Parathyroid adenoma (tissue), 2 donors: ENCODE results near the gene PCBP2.
"Not testable (repeated sequence)": the region's sequence is repeated elsewhere in the genome, so short reads cannot be mapped to it uniquely, and the experiment has no call there.

Experiments
- H2AFZ ChIP-seq: fragments of 300-600 bp; sonication (generic); one replicate; pipeline ENCODE4 v1.7.0; 2017; ENCODE audit warnings: antibody characterized with exemption, mild to moderate bottlenecking
- H3K27ac ChIP-seq: fragments of 300-600 bp; sonication (generic); one replicate; pipeline ENCODE4 v1.7.0; 2017
- H3K27me3 ChIP-seq: fragments of 300-600 bp; sonication (generic); one replicate; pipeline ENCODE4 v1.7.0; 2017; ENCODE audit warnings: low read length; ENCODE audit not compliant: control insufficient read depth, insufficient read depth
- H3K36me3 ChIP-seq: fragments of 300-600 bp; sonication (generic); one replicate; pipeline ENCODE4 v1.7.0; 2017; ENCODE audit warnings: low read length; ENCODE audit not compliant: control insufficient read depth, insufficient read depth
- H3K4me1 ChIP-seq: fragments of 300-600 bp; sonication (generic); one replicate; pipeline ENCODE4 v1.7.0; 2017; ENCODE audit warnings: control low read depth
- H3K4me2 ChIP-seq: fragments of 300-600 bp; sonication (generic); one replicate; pipeline ENCODE4 v1.7.0; 2017; ENCODE audit warnings: low read length
- H3K4me3 ChIP-seq: fragments of 300-600 bp; sonication (generic); one replicate; pipeline ENCODE4 v1.7.0; 2017; ENCODE audit warnings: low read depth, low read length
- H3K79me2 ChIP-seq: fragments of 300-600 bp; sonication (generic); one replicate; pipeline ENCODE4 v1.7.0; 2017; ENCODE audit warnings: control low read depth
- H3K9ac ChIP-seq: fragments of 300-600 bp; sonication (generic); one replicate; pipeline ENCODE4 v1.7.0; 2017; ENCODE audit warnings: mild to moderate bottlenecking
- H3K9me3 ChIP-seq: fragments of 300-600 bp; sonication (generic); one replicate; pipeline ENCODE4 v1.7.0; 2017; ENCODE audit warnings: low read length; ENCODE audit not compliant: control insufficient read depth
- CTCF ChIP-seq: fragments of 300-600 bp; sonication (generic); IDR thresholded peaks from one replicate; pipeline ENCODE4 v1.7.0; 2017; ENCODE audit warnings: antibody characterized with exemption, mild to moderate bottlenecking
- donor health status: primary hyperparathyroidism.

The PCBP2 gene

GRCh38 chr12:53428741-53429140, 23.2 kb upstream of the PCBP2 start:
- Histone ChIP-seq H3K4me2 (no peak overlapping the region), H3K4me3 (no peak overlapping the region), H3K27me3 (no peaks in the 10 kb centered on the region), H3K9me3 (no peaks in the 10 kb centered on the region), H3K36me3 (no peaks in the 10 kb centered on the region), H3K4me1 (peaks cover 5% of the 10 kb centered on the region), H3K9ac (no peak overlapping the region), H2AFZ (no peak overlapping the region), H3K79me2 (no peaks in the 10 kb centered on the region), H3K27ac (no peak overlapping the region)
- no peak for TF ChIP-seq CTCF

GRCh38 chr12:53430116-53430515, 21.8 kb upstream of the PCBP2 start:
- Histone ChIP-seq H3K9me3 (no peaks in the 10 kb centered on the region), H3K79me2 (no peaks in the 10 kb centered on the region), H3K4me2 (peak overlapping the region; percentile 23), H3K4me1 (peaks cover 5% of the 10 kb centered on the region), H3K9ac (no peak overlapping the region), H3K27me3 (no peaks in the 10 kb centered on the region), H3K27ac (no peak overlapping the region), H2AFZ (peak overlapping the region; percentile 80), H3K36me3 (no peaks in the 10 kb centered on the region), H3K4me3 (no peak overlapping the region)
- TF ChIP-seq CTCF: no peak

GRCh38 chr12:53431187-53431586, 20.7 kb upstream of the PCBP2 start:
- no peak overlapping the region for H3K9ac ChIP-seq
- no peak overlapping the region for H3K4me2 ChIP-seq
- H3K79me2 ChIP-seq: no peaks in the 10 kb centered on the region
- no peak overlapping the region for H3K27ac ChIP-seq
- H3K36me3 ChIP-seq: no peaks in the 10 kb centered on the region
- H2AFZ ChIP-seq: peak overlapping the region; percentile 80
- TF ChIP-seq CTCF: no peak
- H3K9me3 ChIP-seq: no peaks in the 10 kb centered on the region
- H3K4me1 ChIP-seq: peaks cover 5% of the 10 kb centered on the region
- no peaks in the 10 kb centered on the region for H3K27me3 ChIP-seq
- no peak overlapping the region for H3K4me3 ChIP-seq

GRCh38 chr12:53435326-53435725, 16.6 kb upstream of the PCBP2 start:
- not testable (repeated sequence) for H3K4me3 ChIP-seq, H3K36me3 ChIP-seq, H3K27ac ChIP-seq, H3K79me2 ChIP-seq, H3K4me2 ChIP-seq, H3K4me1 ChIP-seq, H2AFZ ChIP-seq, H3K9me3 ChIP-seq, H3K27me3 ChIP-seq, H3K9ac ChIP-seq

GRCh38 chr12:53439582-53439981, 12.3 kb upstream of the PCBP2 start:
- not testable (repeated sequence) for H3K4me1 ChIP-seq, H3K4me2 ChIP-seq, H3K27ac ChIP-seq, H3K4me3 ChIP-seq, H3K9ac ChIP-seq, H3K9me3 ChIP-seq, H3K79me2 ChIP-seq, H3K27me3 ChIP-seq, H3K36me3 ChIP-seq, H2AFZ ChIP-seq

- H3K36me3 ChIP-seq: no peaks in the 10 kb centered on the region
- H2AFZ ChIP-seq: peak within 1 kb of the TSS; percentile 80
- H3K79me2 ChIP-seq: no peaks in the 10 kb centered on the region
- peak within 1 kb of the TSS; percentile 56 for H3K9ac ChIP-seq
- H3K4me3 ChIP-seq: peak within 1 kb of the TSS; percentile 99
- peaks cover 3% of the 10 kb centered on the region for H3K4me1 ChIP-seq
- no peaks in the 10 kb centered on the region for H3K27me3 ChIP-seq
- H3K4me2 ChIP-seq: peak within 1 kb of the TSS; percentile 97
- H3K9me3 ChIP-seq: no peaks in the 10 kb centered on the region
- TF ChIP-seq CTCF: no peak
- peak within 1 kb of the TSS; percentile 87 for H3K27ac ChIP-seq
These were observed 10.7 kb upstream of the PCBP2 start, which contains the start of gene PRR13 for GRCh38 chr12:53441040-53441833. PRR13 (plus strand) TSS chr12:53441734; CDS start chr12:53442715, 981 bp downstream.
